ENCODE measurements around the gene PAX3.

DNA sequence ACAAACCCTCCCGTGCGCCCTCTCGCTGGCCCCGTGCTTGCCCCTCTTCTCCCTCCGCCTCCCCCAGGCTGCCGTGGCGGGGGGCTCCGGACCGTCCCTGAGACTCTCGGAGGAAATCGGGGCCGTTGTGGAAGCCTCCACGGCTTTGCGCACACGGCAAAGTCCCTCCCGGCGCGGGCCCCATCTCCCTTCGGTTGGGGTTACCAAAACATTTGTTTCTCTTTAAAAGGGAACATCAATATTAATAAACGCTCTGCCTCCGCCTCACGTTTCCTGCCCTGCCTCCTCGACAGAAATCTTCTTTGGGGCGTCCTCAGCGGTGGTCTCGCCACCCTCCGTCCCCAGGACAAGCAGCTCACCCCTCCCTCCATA, 3.8 kb downstream of the PAX3 start:
- TF ChIP-seq, protein P1, sequence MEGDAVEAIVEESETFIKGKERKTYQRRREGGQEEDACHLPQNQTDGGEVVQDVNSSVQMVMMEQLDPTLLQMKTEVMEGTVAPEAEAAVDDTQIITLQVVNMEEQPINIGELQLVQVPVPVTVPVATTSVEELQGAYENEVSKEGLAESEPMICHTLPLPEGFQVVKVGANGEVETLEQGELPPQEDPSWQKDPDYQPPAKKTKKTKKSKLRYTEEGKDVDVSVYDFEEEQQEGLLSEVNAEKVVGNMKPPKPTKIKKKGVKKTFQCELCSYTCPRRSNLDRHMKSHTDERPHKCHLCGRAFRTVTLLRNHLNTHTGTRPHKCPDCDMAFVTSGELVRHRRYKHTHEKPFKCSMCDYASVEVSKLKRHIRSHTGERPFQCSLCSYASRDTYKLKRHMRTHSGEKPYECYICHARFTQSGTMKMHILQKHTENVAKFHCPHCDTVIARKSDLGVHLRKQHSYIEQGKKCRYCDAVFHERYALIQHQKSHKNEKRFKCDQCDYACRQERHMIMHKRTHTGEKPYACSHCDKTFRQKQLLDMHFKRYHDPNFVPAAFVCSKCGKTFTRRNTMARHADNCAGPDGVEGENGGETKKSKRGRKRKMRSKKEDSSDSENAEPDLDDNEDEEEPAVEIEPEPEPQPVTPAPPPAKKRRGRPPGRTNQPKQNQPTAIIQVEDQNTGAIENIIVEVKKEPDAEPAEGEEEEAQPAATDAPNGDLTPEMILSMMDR (IDR thresholded peaks at IDR 0.05): no peak
- no peak for TF ChIP-seq POLR2A (IDR thresholded peaks at IDR 0.05)

All from body of pancreas (tissue), 4 donors.